ENCODE data around the gene PDXK. TPM values are rescaled to one million over a fixed set of nuclear protein-coding genes. Genes with fewer than 3 reads are reported as not detected.

The PDXK gene
- polyA plus RNA-seq, 1 donor from 2014 or later = 22.8 TPM

- H3K79me2 ChIP-seq (replicated peaks; ENCODE audit: insufficient read depth, low read length) = no peaks in the 10 kb centered on the region
- H3K27ac ChIP-seq (ENCODE audit: low read length) = no peak overlapping the region
- H4K20me1 ChIP-seq (ENCODE audit: insufficient read depth) = no peaks in the 10 kb centered on the region
- TF ChIP-seq MXI1 (conservative IDR thresholded peaks at IDR 0.05; ENCODE audit: poor library complexity, severe bottlenecking) (no peak), POLR2AphosphoS5 (IDR thresholded peaks at IDR 0.05) (no peak), EP300 (conservative IDR thresholded peaks at IDR 0.05; ENCODE audit: poor library complexity, severe bottlenecking) (no peak), RAD21 (conservative IDR thresholded peaks at IDR 0.05) (no peak), TAF1 (IDR thresholded peaks at IDR 0.05; ENCODE audit: low read depth) (no peak), SMC3 (conservative IDR thresholded peaks at IDR 0.05; ENCODE audit: poor library complexity) (no peak), EZH2 (IDR thresholded peaks at IDR 0.05; ENCODE audit: borderline replicate concordance, insufficient read depth, low read length, poor library complexity, severe bottlenecking) (no peak)
- TF ChIP-seq, protein P1, sequence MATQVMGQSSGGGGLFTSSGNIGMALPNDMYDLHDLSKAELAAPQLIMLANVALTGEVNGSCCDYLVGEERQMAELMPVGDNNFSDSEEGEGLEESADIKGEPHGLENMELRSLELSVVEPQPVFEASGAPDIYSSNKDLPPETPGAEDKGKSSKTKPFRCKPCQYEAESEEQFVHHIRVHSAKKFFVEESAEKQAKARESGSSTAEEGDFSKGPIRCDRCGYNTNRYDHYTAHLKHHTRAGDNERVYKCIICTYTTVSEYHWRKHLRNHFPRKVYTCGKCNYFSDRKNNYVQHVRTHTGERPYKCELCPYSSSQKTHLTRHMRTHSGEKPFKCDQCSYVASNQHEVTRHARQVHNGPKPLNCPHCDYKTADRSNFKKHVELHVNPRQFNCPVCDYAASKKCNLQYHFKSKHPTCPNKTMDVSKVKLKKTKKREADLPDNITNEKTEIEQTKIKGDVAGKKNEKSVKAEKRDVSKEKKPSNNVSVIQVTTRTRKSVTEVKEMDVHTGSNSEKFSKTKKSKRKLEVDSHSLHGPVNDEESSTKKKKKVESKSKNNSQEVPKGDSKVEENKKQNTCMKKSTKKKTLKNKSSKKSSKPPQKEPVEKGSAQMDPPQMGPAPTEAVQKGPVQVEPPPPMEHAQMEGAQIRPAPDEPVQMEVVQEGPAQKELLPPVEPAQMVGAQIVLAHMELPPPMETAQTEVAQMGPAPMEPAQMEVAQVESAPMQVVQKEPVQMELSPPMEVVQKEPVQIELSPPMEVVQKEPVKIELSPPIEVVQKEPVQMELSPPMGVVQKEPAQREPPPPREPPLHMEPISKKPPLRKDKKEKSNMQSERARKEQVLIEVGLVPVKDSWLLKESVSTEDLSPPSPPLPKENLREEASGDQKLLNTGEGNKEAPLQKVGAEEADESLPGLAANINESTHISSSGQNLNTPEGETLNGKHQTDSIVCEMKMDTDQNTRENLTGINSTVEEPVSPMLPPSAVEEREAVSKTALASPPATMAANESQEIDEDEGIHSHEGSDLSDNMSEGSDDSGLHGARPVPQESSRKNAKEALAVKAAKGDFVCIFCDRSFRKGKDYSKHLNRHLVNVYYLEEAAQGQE (IDR thresholded peaks at IDR 0.05; ENCODE audit: borderline replicate concordance) = no peak
- TF ChIP-seq, protein P2, sequence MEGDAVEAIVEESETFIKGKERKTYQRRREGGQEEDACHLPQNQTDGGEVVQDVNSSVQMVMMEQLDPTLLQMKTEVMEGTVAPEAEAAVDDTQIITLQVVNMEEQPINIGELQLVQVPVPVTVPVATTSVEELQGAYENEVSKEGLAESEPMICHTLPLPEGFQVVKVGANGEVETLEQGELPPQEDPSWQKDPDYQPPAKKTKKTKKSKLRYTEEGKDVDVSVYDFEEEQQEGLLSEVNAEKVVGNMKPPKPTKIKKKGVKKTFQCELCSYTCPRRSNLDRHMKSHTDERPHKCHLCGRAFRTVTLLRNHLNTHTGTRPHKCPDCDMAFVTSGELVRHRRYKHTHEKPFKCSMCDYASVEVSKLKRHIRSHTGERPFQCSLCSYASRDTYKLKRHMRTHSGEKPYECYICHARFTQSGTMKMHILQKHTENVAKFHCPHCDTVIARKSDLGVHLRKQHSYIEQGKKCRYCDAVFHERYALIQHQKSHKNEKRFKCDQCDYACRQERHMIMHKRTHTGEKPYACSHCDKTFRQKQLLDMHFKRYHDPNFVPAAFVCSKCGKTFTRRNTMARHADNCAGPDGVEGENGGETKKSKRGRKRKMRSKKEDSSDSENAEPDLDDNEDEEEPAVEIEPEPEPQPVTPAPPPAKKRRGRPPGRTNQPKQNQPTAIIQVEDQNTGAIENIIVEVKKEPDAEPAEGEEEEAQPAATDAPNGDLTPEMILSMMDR (IDR thresholded peaks at IDR 0.05; ENCODE audit: poor library complexity, severe bottlenecking) = no peak
- H3K9me2 ChIP-seq (ENCODE audit: insufficient read depth, low read length) = no peaks in the 10 kb centered on the region
- no peaks in the 10 kb centered on the region for H3F3A ChIP-seq (ENCODE audit: insufficient read depth, low read length, poor library complexity, severe bottlenecking)
- no peak overlapping the region for H3K4me3 ChIP-seq (ENCODE audit: low read length)
- no peak overlapping the region for H2AFZ ChIP-seq (ENCODE audit: low read depth, low read length)
- H3K4me2 ChIP-seq (ENCODE audit: low read length) = no peak overlapping the region
- H3K27me3 ChIP-seq (ENCODE audit: insufficient read depth, low read depth, low read length) = no peaks in the 10 kb centered on the region
- H3K36me3 ChIP-seq (ENCODE audit: insufficient read depth, low read length) = no peaks in the 10 kb centered on the region
- no peak overlapping the region for H3K9ac ChIP-seq (ENCODE audit: low read length)
- no peaks in the 10 kb centered on the region for H3K9me3 ChIP-seq (ENCODE audit: low read length)
These were observed 25.8 kb downstream of the PDXK start for GRCh38 chr21:43744725-43745124.

DNA sequence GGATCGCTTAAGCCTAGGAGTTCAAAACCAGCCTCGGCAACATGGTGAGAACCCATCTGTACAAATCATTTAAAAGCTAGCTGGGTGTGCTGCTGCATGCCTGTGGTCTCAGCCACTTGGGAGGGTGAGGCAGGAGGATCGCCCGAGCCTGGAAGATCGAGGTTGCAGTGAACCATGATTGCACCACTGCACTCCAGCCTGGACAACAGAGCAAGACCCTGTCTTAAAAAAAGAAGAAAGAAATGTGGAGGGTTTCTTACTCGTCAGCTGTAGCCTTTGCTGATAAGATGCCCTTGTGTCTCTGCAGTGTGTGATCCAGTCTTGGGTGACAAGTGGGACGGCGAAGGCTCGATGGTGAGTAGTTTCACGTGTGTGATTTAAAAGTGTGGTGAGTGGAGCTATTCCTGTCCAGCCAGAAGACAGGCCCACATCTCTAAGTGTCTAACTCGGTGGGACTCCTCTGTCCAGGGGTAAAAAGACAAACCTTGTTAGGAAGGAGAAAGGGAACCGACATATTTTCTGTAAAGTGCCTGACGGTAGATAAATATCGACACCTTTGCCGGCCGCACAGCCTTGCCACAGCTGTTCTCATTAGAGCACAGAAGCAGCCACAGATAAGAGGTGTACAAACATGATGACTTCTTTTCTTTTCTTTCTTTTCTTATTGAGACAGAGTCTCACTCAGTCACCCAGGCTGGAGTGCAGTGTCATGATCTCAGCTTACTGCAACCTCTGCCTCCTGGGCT is 27.0 kb downstream of the PDXK start:
- H3K9me3 ChIP-seq (ENCODE audit: low read length) = no peaks in the 10 kb centered on the region
- no peaks in the 10 kb centered on the region for H3F3A ChIP-seq (ENCODE audit: insufficient read depth, low read length, poor library complexity, severe bottlenecking)
- no peaks in the 10 kb centered on the region for H3K36me3 ChIP-seq (ENCODE audit: insufficient read depth, low read length)
- no peaks in the 10 kb centered on the region for H3K79me2 ChIP-seq (replicated peaks; ENCODE audit: insufficient read depth, low read length)
- no peak overlapping the region for H3K9ac ChIP-seq (ENCODE audit: low read length)
- H4K20me1 ChIP-seq (ENCODE audit: insufficient read depth) = no peaks in the 10 kb centered on the region
- H3K4me3 ChIP-seq (ENCODE audit: low read length) = no peak overlapping the region
- H3K27me3 ChIP-seq (ENCODE audit: insufficient read depth, low read depth, low read length) = no peaks in the 10 kb centered on the region
- H2AFZ ChIP-seq (ENCODE audit: low read depth, low read length) = no peak overlapping the region
- no peaks in the 10 kb centered on the region for H3K9me2 ChIP-seq (ENCODE audit: insufficient read depth, low read length)
- no peak for TF ChIP-seq EZH2 (IDR thresholded peaks at IDR 0.05; ENCODE audit: borderline replicate concordance, insufficient read depth, low read length, poor library complexity, severe bottlenecking)
- TF ChIP-seq, protein P1 (IDR thresholded peaks at IDR 0.05; ENCODE audit: borderline replicate concordance) = no peak
- TF ChIP-seq TAF1 (IDR thresholded peaks at IDR 0.05; ENCODE audit: low read depth) = no peak
- H3K4me2 ChIP-seq (ENCODE audit: low read length) = no peak overlapping the region
- no peak overlapping the region for H3K27ac ChIP-seq (ENCODE audit: low read length)
